GM19438 (cell line): ENCODE results near the gene CDH23.

Experiments
- ATAC-seq: cut with Tn5 transposase; IDR thresholded peaks from one replicate; pipeline ENCODE4 v1.9.1; 2021; ENCODE audit warnings: low read depth; ENCODE audit not compliant: unreplicated experiment

Gene CDH23

DNA sequence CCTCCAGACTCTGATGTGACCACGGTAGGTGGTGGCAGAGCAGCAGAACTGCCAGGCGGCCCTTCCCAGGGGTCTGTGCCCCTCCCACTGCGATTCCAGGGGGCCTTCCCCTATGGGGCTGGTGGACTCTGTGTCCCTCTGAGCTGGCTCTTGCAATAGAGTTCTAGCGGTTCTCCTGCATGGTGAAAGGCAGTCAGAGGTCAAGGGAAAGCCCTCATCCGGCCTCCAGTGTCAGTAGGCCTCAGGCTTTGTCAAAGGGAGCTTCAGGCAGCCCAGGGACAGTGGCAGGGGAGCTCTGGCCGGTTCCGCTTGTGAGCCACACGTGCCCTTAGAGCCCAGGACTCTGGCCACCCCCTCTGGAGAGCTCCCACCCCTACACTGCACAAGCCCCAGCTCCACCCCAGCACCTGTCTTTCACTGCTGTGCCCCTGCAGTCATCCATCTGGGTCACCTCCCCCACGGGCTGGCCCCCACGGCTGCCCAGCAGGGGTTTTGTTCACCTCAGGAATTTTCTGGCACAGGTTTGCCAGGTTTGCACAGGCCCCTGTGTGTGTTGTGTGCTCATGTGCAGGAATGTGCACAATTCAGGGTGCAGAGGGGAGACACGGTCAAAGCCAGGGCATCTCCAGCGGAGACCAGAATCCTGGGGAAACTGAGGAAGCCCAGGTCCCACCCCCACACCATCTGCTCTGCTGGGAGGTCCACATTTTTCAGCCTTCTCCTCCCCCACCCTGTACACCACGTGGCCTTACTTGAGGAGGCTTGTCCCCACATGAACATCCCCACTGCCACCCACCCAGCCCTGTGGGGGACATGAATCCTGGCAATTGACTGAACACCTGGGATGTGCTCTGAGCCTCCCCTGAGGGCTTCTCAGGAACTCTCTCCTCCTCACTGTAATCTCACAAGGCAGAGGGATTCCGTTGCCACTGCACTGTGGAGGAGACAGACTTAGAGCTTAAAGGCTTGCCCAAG lies 299.1 kb downstream of the CDH23 start:
- ATAC-seq: no peak

DNA sequence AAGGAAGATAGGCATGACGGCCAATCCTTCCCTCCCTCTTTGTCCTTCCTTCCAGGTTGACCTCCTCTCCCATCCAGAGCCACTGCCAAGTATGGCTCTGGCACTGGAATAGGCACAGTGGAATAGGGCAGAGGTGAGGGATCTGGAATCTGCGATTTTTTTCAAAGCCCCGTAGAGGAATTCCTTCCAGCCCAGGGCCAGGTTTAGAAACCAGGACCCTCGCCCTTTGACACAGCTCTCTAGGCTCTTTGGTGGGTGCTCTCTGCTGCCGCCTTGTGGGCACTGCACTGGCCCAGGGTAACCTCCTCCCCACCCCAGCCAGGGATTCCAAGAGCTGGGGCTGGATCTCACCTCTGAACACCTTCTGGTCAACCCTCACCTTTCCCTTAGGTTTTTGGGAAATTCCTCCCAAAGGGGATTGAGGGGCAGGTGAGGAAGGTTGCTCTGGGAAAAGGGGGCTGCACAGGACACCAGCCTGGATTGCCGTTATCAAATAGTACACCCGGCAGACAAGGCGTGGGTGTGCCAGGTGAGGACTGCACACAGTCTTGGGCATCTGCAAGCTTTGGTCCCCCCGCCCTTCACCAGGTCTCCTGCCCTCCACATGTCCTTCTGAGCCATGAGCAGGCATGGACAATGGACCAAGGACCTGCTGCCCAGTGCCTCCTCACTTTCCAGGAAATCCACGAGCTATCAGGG lies 300.1 kb downstream of the CDH23 start:
- ATAC-seq: no peak

- ATAC-seq: no peak
Observed at GRCh38 chr10:71697938-71698709, 301.4 kb downstream of the CDH23 start.

- ATAC-seq: no peak
Observed at GRCh38 chr10:71698737-71699136, 302.0 kb downstream of the CDH23 start.

DNA sequence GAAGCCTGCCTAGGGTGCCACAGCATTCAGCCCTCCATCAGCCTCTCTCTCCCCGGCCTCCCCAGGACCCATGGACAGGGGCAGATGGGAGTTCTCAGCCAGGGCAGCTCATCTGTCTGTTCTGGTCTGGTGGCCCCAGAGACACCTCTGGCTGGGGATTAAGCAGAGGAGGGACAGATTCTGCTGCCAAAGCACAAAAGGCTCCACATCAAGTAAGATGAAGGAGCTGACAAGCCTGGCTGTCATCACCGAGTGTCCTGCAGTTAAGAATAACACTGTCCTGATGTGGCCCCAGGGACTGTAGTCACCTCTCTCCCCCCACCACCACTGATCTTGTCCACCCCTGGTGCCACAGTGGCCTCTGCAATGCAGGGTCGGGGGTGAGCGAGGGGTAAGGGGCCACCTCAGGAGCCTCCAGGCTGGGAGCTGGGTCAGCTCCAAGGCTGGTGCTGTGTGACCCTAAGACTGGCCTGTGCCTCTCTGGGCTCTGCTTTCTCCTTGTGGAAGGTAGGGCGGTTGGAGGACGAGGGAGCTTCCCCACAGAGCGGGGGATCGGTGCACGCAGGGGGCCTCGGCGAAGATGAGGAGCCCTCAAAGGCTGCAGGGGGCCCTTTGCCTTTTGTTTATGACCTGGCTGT lies 304.1 kb downstream of the CDH23 start:
- ATAC-seq: no peak

GRCh38 chr10:71701496-71702132 lies 304.9 kb downstream of the CDH23 start:
- no peak for ATAC-seq

GRCh38 chr10:71703577-71703976 lies 306.9 kb downstream of the CDH23 start:
- ATAC-seq: no peak

DNA sequence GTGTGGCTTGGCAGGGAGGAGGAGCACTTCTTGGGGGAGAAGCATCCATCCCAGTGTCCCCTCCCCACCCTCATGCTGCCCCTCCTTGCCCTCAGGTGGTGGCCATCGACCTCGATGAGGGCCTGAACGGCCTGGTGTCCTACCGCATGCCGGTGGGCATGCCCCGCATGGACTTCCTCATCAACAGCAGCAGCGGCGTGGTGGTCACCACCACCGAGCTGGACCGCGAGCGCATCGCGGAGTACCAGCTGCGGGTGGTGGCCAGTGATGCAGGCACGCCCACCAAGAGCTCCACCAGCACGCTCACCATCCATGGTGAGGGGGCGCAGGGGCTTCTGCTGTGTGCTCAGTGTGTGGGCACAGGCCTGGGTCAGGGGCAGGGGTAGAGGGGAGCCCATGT lies 308.1 kb downstream of the CDH23 start:
- no peak for ATAC-seq

- ATAC-seq: no peak
Observed at GRCh38 chr10:71705582-71705981, 308.9 kb downstream of the CDH23 start.

DNA sequence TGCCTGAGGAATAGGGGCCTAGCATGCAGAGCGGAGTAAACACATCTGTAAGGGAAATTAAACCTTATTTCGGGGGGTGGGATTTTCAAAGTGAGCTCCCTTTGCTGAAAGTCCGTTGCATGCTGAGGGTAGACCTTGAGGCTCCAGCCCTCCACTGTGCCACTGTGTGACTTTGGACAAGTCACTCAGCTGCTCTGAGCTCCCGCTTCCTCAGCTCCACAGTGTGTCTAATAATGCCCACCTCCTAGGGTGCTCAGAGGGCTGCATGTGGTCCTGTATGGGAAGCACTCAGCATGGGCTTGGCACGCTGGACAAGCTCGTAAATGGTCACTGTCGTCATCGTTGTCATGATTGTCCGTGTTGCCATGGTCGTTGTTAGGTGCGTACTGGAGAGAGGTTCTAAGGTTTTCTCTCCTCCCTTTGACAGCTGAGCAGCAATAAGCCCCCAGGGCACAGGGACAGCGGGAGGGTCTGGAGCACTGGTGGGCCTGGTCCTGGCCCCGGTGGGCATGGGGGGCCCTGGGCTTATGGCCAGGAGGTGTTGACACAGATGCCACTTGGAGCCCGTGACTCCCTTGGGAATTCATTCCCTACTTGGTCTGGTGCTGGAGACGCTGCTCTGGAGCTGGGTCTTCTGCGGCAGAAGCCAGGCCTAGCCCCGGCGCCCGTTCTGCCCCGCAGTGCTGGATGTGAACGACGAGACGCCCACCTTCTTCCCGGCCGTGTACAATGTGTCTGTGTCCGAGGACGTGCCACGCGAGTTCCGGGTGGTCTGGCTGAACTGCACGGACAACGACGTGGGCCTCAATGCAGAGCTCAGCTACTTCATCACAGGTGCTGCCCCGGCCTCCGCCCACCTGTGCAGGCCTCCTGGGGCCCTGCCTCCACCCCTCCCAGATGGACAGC lies 309.7 kb downstream of the CDH23 start:
- ATAC-seq: no peak

- ATAC-seq: no peak
Observed at GRCh38 chr10:71707240-71707789, 310.6 kb downstream of the CDH23 start.

- no peak for ATAC-seq
Observed at GRCh38 chr10:71708301-71708703, 311.6 kb downstream of the CDH23 start.

GRCh38 chr10:71708897-71709882 lies 312.5 kb downstream of the CDH23 start:
- no peak for ATAC-seq

- no peak for ATAC-seq
Observed at GRCh38 chr10:71710519-71710918, 313.8 kb downstream of the CDH23 start.

- ATAC-seq: no peak
Observed at GRCh38 chr10:71711052-71711623, 314.4 kb downstream of the CDH23 start.

DNA sequence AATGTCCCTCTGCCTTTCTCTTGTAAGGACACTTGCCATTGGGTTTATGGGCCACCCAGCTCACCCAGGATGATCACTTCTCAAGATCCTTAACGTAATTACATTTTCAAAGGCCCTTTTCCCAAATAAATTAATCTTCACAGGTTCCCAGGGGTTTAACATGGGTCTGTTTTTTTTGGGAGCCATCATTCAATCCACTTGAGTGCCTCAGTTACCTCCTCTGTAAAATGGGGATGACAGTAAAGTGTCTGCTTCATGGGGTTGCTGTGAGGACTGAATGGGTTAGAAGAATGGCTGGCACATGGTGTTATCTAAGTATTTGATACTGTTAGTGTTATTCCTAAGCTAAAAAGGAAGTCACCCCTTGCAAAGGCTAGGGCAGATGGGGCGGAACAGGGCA lies 315.4 kb downstream of the CDH23 start:
- ATAC-seq: no peak

- no peak for ATAC-seq
Observed at GRCh38 chr10:71712572-71713134, 315.9 kb downstream of the CDH23 start.
